IMR-90 (cell line): ENCODE measurements around the gene FSTL3. TPM values are rescaled to one million over a fixed set of nuclear protein-coding genes. Genes with fewer than 3 reads are reported as not detected.
A peak's percentile ranks its signal among the peaks of the same experiment; 100 is the strongest.

Experiments
- ATAC-seq: fragments of 200-7000 bp; cut with Tn5 transposase; 2 replicates; pipeline ENCODE4 v1.9.1; 2020; ENCODE audit warnings: low read depth, mild to moderate bottlenecking, moderate library complexity
- BruUV-seq: library from RNA; stranded (reverse); fragments of 400-500 nt; replicated peaks from 2 replicates; lab custom pipeline; 2021; lab: Mats Ljungman, UMichigan
- CTCF ChIA-PET: fragments of 300-600 bp; formaldehyde crosslinking; extraction: SDS; loops from one replicate; lab custom pipeline; 2021; ENCODE audit warnings: antibody characterized with exemption; lab: Yijun Ruan, JAX
- POLR2A ChIA-PET: fragments of 300-600 bp; sonication (Branson Sonifier 250); formaldehyde crosslinking; loops from one replicate; lab custom pipeline; 2022; ENCODE audit warnings: antibody characterized with exemption; ENCODE audit not compliant: unreplicated experiment; lab: Charles Lee
- DNase-seq: peaks from one replicate; pipeline ENCODE4 v3.0.0; 2013
- H2AFZ ChIP-seq: replicated peaks from 2 replicates; pipeline ENCODE3; 2013; ENCODE audit warnings: low read length, mild to moderate bottlenecking; ENCODE audit not compliant: poor library complexity
- H2AK5ac ChIP-seq: 2 replicates; pipeline ENCODE4 v1.6.1; 2013; ENCODE audit warnings: low read depth, low read length, inconsistent platforms
- H2AK9ac ChIP-seq: replicated peaks from 2 replicates; pipeline ENCODE3; 2013; ENCODE audit warnings: mild to moderate bottlenecking, low read depth, low read length, moderate library complexity; ENCODE audit not compliant: poor library complexity
- H2BK120ac ChIP-seq: 2 replicates; pipeline ENCODE4 v1.6.1; 2013; ENCODE audit warnings: low read depth, low read length, inconsistent platforms
- H2BK15ac ChIP-seq: 3 replicates; pipeline ENCODE4 v1.6.1; 2013; ENCODE audit warnings: low read depth, low read length, inconsistent platforms
- H2BK20ac ChIP-seq: 2 replicates; pipeline ENCODE4 v1.6.1; 2013; ENCODE audit warnings: low read depth, mild to moderate bottlenecking, inconsistent platforms, low read length, moderate library complexity
- H2BK5ac ChIP-seq: 2 replicates; pipeline ENCODE4 v1.6.1; 2013; ENCODE audit warnings: mild to moderate bottlenecking, low read depth, low read length, inconsistent platforms; ENCODE audit not compliant: poor library complexity, severe bottlenecking
- H3K14ac ChIP-seq: replicated peaks from 2 replicates; pipeline ENCODE4 v1.6.1; 2013; ENCODE audit warnings: low read depth, low read length, inconsistent platforms
- H3K18ac ChIP-seq: 2 replicates; pipeline ENCODE4 v1.6.1; 2013; ENCODE audit warnings: low read depth, low read length, control low read depth
- H3K23ac ChIP-seq: 2 replicates; pipeline ENCODE4 v1.6.1; 2013; ENCODE audit warnings: low read depth, low read length, inconsistent platforms
- H3K27ac ChIP-seq: 2 replicates; pipeline ENCODE4 v1.5.1; 2013; ENCODE audit warnings: mild to moderate bottlenecking, control low read depth, low read length; ENCODE audit not compliant: insufficient read depth
- H3K27me3 ChIP-seq: 2 replicates; pipeline ENCODE4 v1.6.1; 2013; ENCODE audit warnings: low read length; ENCODE audit not compliant: control insufficient read depth, insufficient read depth
- H3K36me3 ChIP-seq: 2 replicates; pipeline ENCODE4 v1.6.1; 2013; ENCODE audit warnings: low read length, mixed read lengths; ENCODE audit not compliant: control insufficient read depth, insufficient read depth
- H3K4ac ChIP-seq: 2 replicates; pipeline ENCODE4 v1.6.1; 2013; ENCODE audit warnings: low read depth, low read length, inconsistent platforms
- H3K4me1 ChIP-seq: 2 replicates; pipeline ENCODE4 v1.6.1; 2013; ENCODE audit warnings: low read length, mixed read lengths; ENCODE audit not compliant: control insufficient read depth, insufficient read depth
- H3K4me2 ChIP-seq: 2 replicates; pipeline ENCODE4 v1.6.1; 2013; ENCODE audit warnings: low read depth, mild to moderate bottlenecking, control low read depth, low read length, moderate library complexity
- H3K4me3 ChIP-seq: 2 replicates; pipeline ENCODE4 v1.5.1; 2013; ENCODE audit warnings: low read depth, mild to moderate bottlenecking, control low read depth, low read length, moderate library complexity; ENCODE audit not compliant: insufficient read depth
- H3K56ac ChIP-seq: 2 replicates; pipeline ENCODE4 v1.6.1; 2013; ENCODE audit warnings: low read length, inconsistent platforms; ENCODE audit not compliant: insufficient read depth; ENCODE audit errors: extremely low read depth
- H3K79me1 ChIP-seq, 2 experiments: 2 replicates each; pipeline ENCODE4 v1.6.1; 2013; ENCODE audit warnings: low read length in 2 of 2, inconsistent platforms in 1 of 2, low read depth in 1 of 2
- H3K9ac ChIP-seq: 2 replicates; pipeline ENCODE4 v1.6.1; 2013; ENCODE audit warnings: low read depth, low read length, control low read depth
- H3K9me1 ChIP-seq: 2 replicates; pipeline ENCODE4 v1.6.1; 2013; ENCODE audit warnings: low read length, inconsistent platforms; ENCODE audit not compliant: insufficient read depth
- H3K9me3 ChIP-seq: 2 replicates; pipeline ENCODE4 v1.6.1; 2013; ENCODE audit warnings: low read length; ENCODE audit not compliant: control insufficient read depth, insufficient read depth
- H4K20me1 ChIP-seq: 2 replicates; pipeline ENCODE4 v1.6.1; 2013; ENCODE audit warnings: low read length, inconsistent platforms; ENCODE audit not compliant: insufficient read depth
- H4K5ac ChIP-seq: 2 replicates; pipeline ENCODE4 v1.6.1; 2013; ENCODE audit warnings: mild to moderate bottlenecking, low read depth, low read length, control low read depth
- H4K8ac ChIP-seq, 2 experiments: 2 replicates each; pipeline ENCODE4 v1.6.1; 2013; ENCODE audit warnings: low read depth in 2 of 2, low read length in 2 of 2, control low read depth in 1 of 2, inconsistent platforms in 1 of 2
- H4K91ac ChIP-seq: 2 replicates; pipeline ENCODE4 v1.6.1; 2013; ENCODE audit warnings: low read depth, low read length, inconsistent platforms; ENCODE audit not compliant: insufficient read depth
- CHD1 ChIP-seq: IDR thresholded peaks from 2 replicates; pipeline ENCODE4 v1.6.1; 2012; ENCODE audit warnings: low read depth, low read length, improper control_type of control experiment
- FOS ChIP-seq: fragments of 150-350 bp; IDR thresholded peaks from 2 replicates; pipeline ENCODE4 v1.6.1; 2016; ENCODE audit warnings: low read depth, low read length
- MAZ ChIP-seq: IDR thresholded peaks from 2 replicates; pipeline ENCODE4 v1.6.1; 2012; ENCODE audit warnings: low read depth, mild to moderate bottlenecking, low read length, improper control_type of control experiment, moderate library complexity, borderline replicate concordance
- MXI1 ChIP-seq: IDR thresholded peaks from 2 replicates; pipeline ENCODE4 v1.6.1; 2012; ENCODE audit warnings: low read depth, mild to moderate bottlenecking, low read length, moderate library complexity, borderline replicate concordance
- NFE2L2 ChIP-seq: fragments of 150-350 bp; IDR thresholded peaks from 2 replicates; pipeline ENCODE4 v1.6.1; 2016; ENCODE audit warnings: low read depth, mild to moderate bottlenecking, low read length
- RAD21 ChIP-seq: IDR thresholded peaks from 2 replicates; pipeline ENCODE4 v1.6.1; 2012; ENCODE audit warnings: low read length, improper control_type of control experiment
- RFX5 ChIP-seq: IDR thresholded peaks from 2 replicates; pipeline ENCODE4 v1.8.0; 2012; ENCODE audit warnings: low read depth, mild to moderate bottlenecking, low read length, moderate library complexity
- WGBS, 2 experiments: methylation state at CpG; one replicate each; pipeline versions ENCODE4 v1.1.5 to v1.1.7; 2013; ENCODE audit warnings: missing lambda C conversion rate in 2 of 2; ENCODE audit not compliant: insufficient read length in 1 of 2; ENCODE audit errors: extremely low coverage in 2 of 2; 5-methylcytosine and 5-hydroxymethylcytosine counted together
- dilution Hi-C: fragments of 300-500 bp; cut with HindIII; formaldehyde crosslinking; loops from one replicate; pipeline ENCODE4 v1.14.3; 2018; ENCODE audit warnings: low sequenced_read_pairs; ENCODE audit not compliant: unreplicated experiment
- in situ Hi-C: fragments of 300-500 bp; cut with MboI; formaldehyde crosslinking; loops from 3 replicates; pipeline ENCODE4 v1.14.3; 2019; ENCODE audit warnings: low sequenced_read_pairs, inconsistent platforms, mixed read lengths
- intact Hi-C: fragments of 100-400 bp; cut with micrococcal nuclease; formaldehyde crosslinking; loops from 2 replicates; pipeline ENCODE4 v1.10.0; 2022
- polyA plus RNA-seq, 3 experiments: library from polyadenylated mRNA; depleted of rRNA; stranded (reverse); fragments of >200 nt; gene quantifications; 2 replicates each; pipeline ENCODE4 v1.2.3, GENCODE V29; 2012; ENCODE audit warnings: low replicate concordance in 1 of 3
- total RNA-seq: library from RNA; depleted of rRNA; stranded (reverse); fragments of >200 nt; gene quantifications from 2 replicates; pipeline ENCODE4 v1.2.3, GENCODE V29; 2012
- TF ChIP-seq, protein P1 (sequence below): conservative IDR thresholded peaks from 2 replicates; pipeline ENCODE4 v1.5.1; 2012; ENCODE audit warnings: mild to moderate bottlenecking, low read depth, low read length, improper control_type of control experiment
- TF ChIP-seq, protein P2 (sequence below): fragments of 150-350 bp; IDR thresholded peaks from 2 replicates; pipeline ENCODE4 v1.6.1; 2017; ENCODE audit warnings: mild to moderate bottlenecking, antibody characterized with exemption, low read length, low read depth

FSTL3 gene
- total and polyA plus RNA-seq, 2 of the 4 experiments (the other 2 are of a cell fraction), result 32.3 to 76.9 TPM

DNA sequence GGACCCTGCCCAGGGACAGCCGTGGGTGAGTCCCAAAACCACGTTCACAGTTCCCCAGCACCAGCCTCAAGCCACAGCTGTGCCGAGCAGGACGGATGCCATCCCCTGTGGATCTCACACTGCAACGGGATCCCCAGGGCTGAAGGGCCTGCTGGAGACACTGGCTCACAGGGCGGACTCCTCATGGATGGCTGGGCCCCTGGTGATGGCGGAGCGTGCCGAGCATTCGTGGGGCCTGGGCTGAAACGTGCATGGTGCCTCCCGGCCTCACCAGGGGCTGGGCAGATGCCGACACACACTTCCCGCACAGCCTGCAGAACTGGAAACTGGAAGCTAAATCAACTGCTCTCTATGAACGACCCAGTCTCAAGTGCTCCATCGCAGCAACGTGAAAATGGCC is 22.8 kb upstream of the FSTL3 start:
- dilution Hi-C loops, result no loop called here
- H3K27ac ChIP-seq, result no peak overlapping the region

More for the DNA sequence above, 22.8 kb upstream of the FSTL3 start:
- no peaks in the 10 kb centered on the region for H3K9me1 ChIP-seq
- H2BK20ac ChIP-seq, result no peak overlapping the region
- H3K4me1 ChIP-seq, result no peaks in the 10 kb centered on the region
- H2BK120ac ChIP-seq, result no peak overlapping the region
- no peak for DNase-seq
- H4K5ac ChIP-seq, result no peak overlapping the region
- no peak overlapping the region for H3K4me2 ChIP-seq
- H2AK5ac ChIP-seq, result no peak overlapping the region
- no peak overlapping the region for H2AFZ ChIP-seq
- H3K27me3 ChIP-seq, result no peaks in the 10 kb centered on the region
- no peak overlapping the region for H4K8ac ChIP-seq
- no peak overlapping the region for H2BK5ac ChIP-seq
- H3K23ac ChIP-seq, result no peak overlapping the region
- no peaks in the 10 kb centered on the region for H3K9me3 ChIP-seq
- peaks cover 0 to 41% of the 10 kb centered on the region in 2 experiments; a peak in 3 of 4 replicates for H3K79me1 ChIP-seq
- no peak overlapping the region for H3K4ac ChIP-seq
- no peak overlapping the region for H4K91ac ChIP-seq
- H3K14ac ChIP-seq, result no peak overlapping the region
- ChIA-PET POLR2A (interaction anchor here (0.6 kb wide), 1 partner anchor 139 kb away, joined by 3 read pairs; no protein-coding TSS in a partner anchor), CTCF (no interaction called here)
- H2BK15ac ChIP-seq, result no peak overlapping the region
- H3K18ac ChIP-seq, result no peak overlapping the region
- no TSS peak for BruUV-seq
- H3K9ac ChIP-seq, result no peak overlapping the region
- H4K20me1 ChIP-seq, result peaks cover 62% of the 10 kb centered on the region
- no peak for TF ChIP-seq MXI1
- TF ChIP-seq, protein P1, sequence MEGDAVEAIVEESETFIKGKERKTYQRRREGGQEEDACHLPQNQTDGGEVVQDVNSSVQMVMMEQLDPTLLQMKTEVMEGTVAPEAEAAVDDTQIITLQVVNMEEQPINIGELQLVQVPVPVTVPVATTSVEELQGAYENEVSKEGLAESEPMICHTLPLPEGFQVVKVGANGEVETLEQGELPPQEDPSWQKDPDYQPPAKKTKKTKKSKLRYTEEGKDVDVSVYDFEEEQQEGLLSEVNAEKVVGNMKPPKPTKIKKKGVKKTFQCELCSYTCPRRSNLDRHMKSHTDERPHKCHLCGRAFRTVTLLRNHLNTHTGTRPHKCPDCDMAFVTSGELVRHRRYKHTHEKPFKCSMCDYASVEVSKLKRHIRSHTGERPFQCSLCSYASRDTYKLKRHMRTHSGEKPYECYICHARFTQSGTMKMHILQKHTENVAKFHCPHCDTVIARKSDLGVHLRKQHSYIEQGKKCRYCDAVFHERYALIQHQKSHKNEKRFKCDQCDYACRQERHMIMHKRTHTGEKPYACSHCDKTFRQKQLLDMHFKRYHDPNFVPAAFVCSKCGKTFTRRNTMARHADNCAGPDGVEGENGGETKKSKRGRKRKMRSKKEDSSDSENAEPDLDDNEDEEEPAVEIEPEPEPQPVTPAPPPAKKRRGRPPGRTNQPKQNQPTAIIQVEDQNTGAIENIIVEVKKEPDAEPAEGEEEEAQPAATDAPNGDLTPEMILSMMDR, result no peak
- no peak for TF ChIP-seq NFE2L2
- TF ChIP-seq MAZ, result no peak
- TF ChIP-seq, protein P2, sequence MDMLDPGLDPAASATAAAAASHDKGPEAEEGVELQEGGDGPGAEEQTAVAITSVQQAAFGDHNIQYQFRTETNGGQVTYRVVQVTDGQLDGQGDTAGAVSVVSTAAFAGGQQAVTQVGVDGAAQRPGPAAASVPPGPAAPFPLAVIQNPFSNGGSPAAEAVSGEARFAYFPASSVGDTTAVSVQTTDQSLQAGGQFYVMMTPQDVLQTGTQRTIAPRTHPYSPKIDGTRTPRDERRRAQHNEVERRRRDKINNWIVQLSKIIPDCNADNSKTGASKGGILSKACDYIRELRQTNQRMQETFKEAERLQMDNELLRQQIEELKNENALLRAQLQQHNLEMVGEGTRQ, result no peak
- TF ChIP-seq RAD21, result no peak
- no peak for TF ChIP-seq RFX5
- TF ChIP-seq FOS, result no peak
- TF ChIP-seq CHD1, result no peak
- H3K36me3 ChIP-seq, result peaks cover 34% of the 10 kb centered on the region
- no peak overlapping the region for H3K4me3 ChIP-seq
- ATAC-seq, result no peak
- no peak overlapping the region for H3K56ac ChIP-seq
- peak overlapping the region; percentile 55 for H2AK9ac ChIP-seq
- in situ Hi-C loops, result no loop called here
- intact Hi-C loops, result no loop called here
- 83% methylated on average over 4 of the region's 17 CpGs; no CpG with 5 or more reads in 1 of the 2 experiments for WGBS, 2 experiments
